Coronary artery (tissue), 2 donors: ENCODE data around the gene JAGN1.
"Not testable (repeated sequence)": the region's sequence is repeated elsewhere in the genome, so short reads cannot be mapped to it uniquely, and the experiment has no call there.

Experiments
- DNase-seq: peaks from one replicate; pipeline ENCODE4 v3.0.0-alpha.2; 2017; ENCODE audit warnings: low spot score
- H3K27ac ChIP-seq, 2 donors: fragments of 200-600 bp; sonication (generic); one replicate each; pipeline ENCODE4 v1.5.1; 2016 to 2019
- H3K4me3 ChIP-seq: fragments of 200-600 bp; sonication (generic); 2 replicates; pipeline ENCODE4 v1.5.1; 2016; ENCODE audit warnings: mild to moderate bottlenecking, moderate library complexity
- CTCF ChIP-seq: fragments of 200-600 bp; sonication (generic); IDR thresholded peaks from one replicate; pipeline ENCODE4 v1.5.1; 2019; ENCODE audit warnings: antibody characterized with exemption

Gene JAGN1

GRCh38 chr3:9852528-9852927, 37.9 kb upstream of the JAGN1 start:
- no peak for TF ChIP-seq CTCF
- Histone ChIP-seq H3K4me3 (no peak overlapping the region), H3K27ac (no peak overlapping the region)
- DNase-seq, result no peak

- H3K27ac ChIP-seq, H3K4me3 ChIP-seq, DNase-seq: not testable (repeated sequence)
Observed at GRCh38 chr3:9854291-9854940, 36.0 kb upstream of the JAGN1 start.

- no peak for TF ChIP-seq CTCF
- Histone ChIP-seq H3K4me3 (no peak overlapping the region), H3K27ac (no peak overlapping the region)
- DNase-seq, result peak; percentile 31
Observed at GRCh38 chr3:9855594-9855993, 34.8 kb upstream of the JAGN1 start.

GRCh38 chr3:9859530-9860025, 30.8 kb upstream of the JAGN1 start:
- no peak overlapping the region for H3K4me3 ChIP-seq
- no peak overlapping the region for H3K27ac ChIP-seq
- DNase-seq, result no peak
- TF ChIP-seq CTCF, result no peak

- no peak for DNase-seq
- no peak for TF ChIP-seq CTCF
- Histone ChIP-seq H3K4me3 (no peak overlapping the region), H3K27ac (no peak overlapping the region)
Observed at GRCh38 chr3:9861201-9861600, 29.2 kb upstream of the JAGN1 start.

- H3K27ac ChIP-seq, result peak overlapping the region in 1 of 2 donors; percentile 56
- TF ChIP-seq CTCF, result no peak
- H3K4me3 ChIP-seq, result no peak overlapping the region
- DNase-seq, result no peak
Observed at GRCh38 chr3:9861626-9862130, 28.7 kb upstream of the JAGN1 start.

GRCh38 chr3:9862391-9863057, 27.9 kb upstream of the JAGN1 start:
- peak overlapping the region; percentile 63 for H3K4me3 ChIP-seq
- TF ChIP-seq CTCF, result no peak
- no peak for DNase-seq
- peak overlapping the region; percentile 50 to 56 for H3K27ac ChIP-seq
